ENCODE measurements around the gene CDH13.

- TF ChIP-seq CHD1 (IDR thresholded peaks at IDR 0.05; ENCODE audit: low read length) = no peak
- TF ChIP-seq, protein P1, sequence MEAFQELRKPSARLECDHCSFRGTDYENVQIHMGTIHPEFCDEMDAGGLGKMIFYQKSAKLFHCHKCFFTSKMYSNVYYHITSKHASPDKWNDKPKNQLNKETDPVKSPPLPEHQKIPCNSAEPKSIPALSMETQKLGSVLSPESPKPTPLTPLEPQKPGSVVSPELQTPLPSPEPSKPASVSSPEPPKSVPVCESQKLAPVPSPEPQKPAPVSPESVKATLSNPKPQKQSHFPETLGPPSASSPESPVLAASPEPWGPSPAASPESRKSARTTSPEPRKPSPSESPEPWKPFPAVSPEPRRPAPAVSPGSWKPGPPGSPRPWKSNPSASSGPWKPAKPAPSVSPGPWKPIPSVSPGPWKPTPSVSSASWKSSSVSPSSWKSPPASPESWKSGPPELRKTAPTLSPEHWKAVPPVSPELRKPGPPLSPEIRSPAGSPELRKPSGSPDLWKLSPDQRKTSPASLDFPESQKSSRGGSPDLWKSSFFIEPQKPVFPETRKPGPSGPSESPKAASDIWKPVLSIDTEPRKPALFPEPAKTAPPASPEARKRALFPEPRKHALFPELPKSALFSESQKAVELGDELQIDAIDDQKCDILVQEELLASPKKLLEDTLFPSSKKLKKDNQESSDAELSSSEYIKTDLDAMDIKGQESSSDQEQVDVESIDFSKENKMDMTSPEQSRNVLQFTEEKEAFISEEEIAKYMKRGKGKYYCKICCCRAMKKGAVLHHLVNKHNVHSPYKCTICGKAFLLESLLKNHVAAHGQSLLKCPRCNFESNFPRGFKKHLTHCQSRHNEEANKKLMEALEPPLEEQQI (IDR thresholded peaks at IDR 0.05) = no peak
- TF ChIP-seq HDGF (IDR thresholded peaks at IDR 0.05) = no peak
- no peak for TF ChIP-seq ZNF324 (CRISPR knock-in tag; IDR thresholded peaks at IDR 0.05)
- TF ChIP-seq, protein P2, sequence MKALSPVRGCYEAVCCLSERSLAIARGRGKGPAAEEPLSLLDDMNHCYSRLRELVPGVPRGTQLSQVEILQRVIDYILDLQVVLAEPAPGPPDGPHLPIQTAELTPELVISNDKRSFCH (CRISPR knock-in tag; IDR thresholded peaks at IDR 0.05) = no peak
- TF ChIP-seq, protein P2 (tag; IDR thresholded peaks at IDR 0.05) = no peak
- no peak for TF ChIP-seq IRF9 (tag; IDR thresholded peaks at IDR 0.05)
- no peak for TF ChIP-seq CHD2 (IDR thresholded peaks at IDR 0.05; ENCODE audit: low read depth, low read length)
- no peak for TF ChIP-seq EZH2 (IDR thresholded peaks at IDR 0.05; ENCODE audit: borderline replicate concordance, low read depth, low read length)
- TF ChIP-seq ZNF445 (CRISPR knock-in tag; IDR thresholded peaks at IDR 0.05; ENCODE audit: low read depth) = no peak
- TF ChIP-seq ZNF586 (CRISPR knock-in tag; conservative IDR thresholded peaks at IDR 0.05) = no peak
Measured at GRCh38 chr16:83592778-83593177, 966.0 kb downstream of the CDH13 start.

All from K562 (cell line).